ENCODE measurements around the gene BAIAP3. TPM values are rescaled to one million over a fixed set of nuclear protein-coding genes. Genes with fewer than 3 reads are reported as not detected.
A peak's percentile ranks its signal among the peaks of the same experiment; 100 is the strongest.

The BAIAP3 gene
- total RNA-seq, 2 experiments from 2014 or later = 3.2 to 6.3 TPM

DNA sequence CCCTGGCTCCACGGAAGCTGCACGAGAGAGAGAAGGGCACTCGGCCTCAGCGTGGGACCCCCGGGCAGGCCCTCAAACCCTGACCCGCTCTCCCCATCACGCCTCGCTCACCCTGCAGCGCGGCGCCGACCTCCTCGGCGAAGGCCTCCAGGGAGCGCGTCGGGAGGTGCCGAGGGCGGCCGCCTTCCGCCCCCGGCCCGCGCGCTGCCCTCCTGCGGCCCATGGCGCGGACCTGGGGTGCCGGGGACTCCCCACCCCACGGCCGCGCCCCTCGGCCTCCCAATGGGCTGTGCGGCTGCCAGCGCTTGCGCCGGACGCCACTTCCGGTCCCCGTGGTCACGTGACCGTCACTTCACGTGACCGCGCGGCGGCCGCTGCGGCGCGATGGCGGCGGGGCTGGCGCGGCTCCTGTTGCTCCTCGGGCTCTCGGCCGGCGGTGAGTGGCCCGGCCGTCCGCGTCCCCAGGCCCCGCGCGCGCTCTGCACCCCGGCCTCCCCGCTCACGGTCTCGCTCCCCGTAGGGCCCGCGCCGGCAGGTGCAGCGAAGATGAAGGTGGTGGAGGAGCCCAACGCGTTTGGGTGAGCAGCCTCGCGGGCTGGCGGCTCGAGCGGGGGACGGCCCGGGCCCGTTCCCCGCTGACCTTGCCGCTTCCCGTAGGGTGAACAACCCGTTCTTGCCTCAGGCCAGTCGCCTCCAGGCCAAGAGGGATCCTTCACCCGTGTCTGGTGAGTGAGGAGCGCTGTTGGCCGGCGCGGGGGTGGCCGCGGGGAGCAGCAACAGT lies 18.3 kb downstream of the BAIAP3 start, which contains the start of the genes GNPTG and TSR3:
Gene GNPTG (plus strand): TSS at position 350 of the 781 bp plus-strand sequence. CDS start 35 bp downstream, at position 385.
Gene TSR3 (minus strand): TSS at position 297 of the 781 bp plus-strand sequence. CDS start 74 bp downstream, at position 223.
- Histone ChIP-seq H3K36me3 (ENCODE audit: insufficient read depth, low read length) (peaks cover 15% of the 10 kb centered on the region; the same call in 1 of the 2 replicates), H3K9me2 (ENCODE audit: insufficient read depth, low read length) (no peaks in the 10 kb centered on the region), H3K4me2 (ENCODE audit: low read length) (peak within 1 kb of the TSS; percentile 96), H3K27ac (ENCODE audit: low read depth, low read length, poor library complexity, severe bottlenecking) (no peak within 1 kb of the TSS), H2AFZ (ENCODE audit: low read length) (peak within 1 kb of the TSS; percentile 26), H3K4me1 (ENCODE audit: insufficient read depth, low read length, poor library complexity, severe bottlenecking) (peaks cover 16% of the 10 kb centered on the region), H3K9me3 (ENCODE audit: low read length) (no peaks in the 10 kb centered on the region), H3K79me2 (ENCODE audit: insufficient read depth, low read depth, low read length) (peaks cover 15% of the 10 kb centered on the region), H3K4me3 (ENCODE audit: low read depth, low read length, poor library complexity, severe bottlenecking) (peak within 1 kb of the TSS; percentile 83), H4K20me1 (ENCODE audit: insufficient read depth, low read length) (no peaks in the 10 kb centered on the region)
- POLR2A ChIA-PET = no interaction called here
- no peak for TF ChIP-seq EZH2phosphoT487 (IDR thresholded peaks at IDR 0.05; ENCODE audit: borderline replicate concordance, low read depth, low read length)
- intact Hi-C loops (cut with micrococcal nuclease; ENCODE audit: unreplicated experiment) = no loop called here
- CTCF ChIA-PET (ENCODE audit: unreplicated experiment) = no interaction called here
- peak; percentile 93 for DNase-seq (ENCODE audit: low spot score)
- no TSS peak for BruUV-seq (replicated peaks)

GRCh38 chr16:1354815-1355540 lies 21.5 kb downstream of the BAIAP3 start:
- Histone ChIP-seq H4K20me1 (ENCODE audit: insufficient read depth, low read length) (no peaks in the 10 kb centered on the region), H3K4me2 (ENCODE audit: low read length) (no peak overlapping the region), H3K4me3 (ENCODE audit: low read depth, low read length, poor library complexity, severe bottlenecking) (no peak overlapping the region), H3K9me2 (ENCODE audit: insufficient read depth, low read length) (no peaks in the 10 kb centered on the region), H2AFZ (ENCODE audit: low read length) (no peak overlapping the region), H3K9me3 (ENCODE audit: low read length) (no peaks in the 10 kb centered on the region), H3K79me2 (ENCODE audit: insufficient read depth, low read depth, low read length) (peaks cover 15% of the 10 kb centered on the region), H3K27ac (ENCODE audit: low read depth, low read length, poor library complexity, severe bottlenecking) (no peak overlapping the region), H3K36me3 (ENCODE audit: insufficient read depth, low read length) (peaks cover 4% of the 10 kb centered on the region; the same call in 1 of the 2 replicates), H3K4me1 (ENCODE audit: insufficient read depth, low read length, poor library complexity, severe bottlenecking) (peaks cover 16% of the 10 kb centered on the region)
- TF ChIP-seq, protein P1, sequence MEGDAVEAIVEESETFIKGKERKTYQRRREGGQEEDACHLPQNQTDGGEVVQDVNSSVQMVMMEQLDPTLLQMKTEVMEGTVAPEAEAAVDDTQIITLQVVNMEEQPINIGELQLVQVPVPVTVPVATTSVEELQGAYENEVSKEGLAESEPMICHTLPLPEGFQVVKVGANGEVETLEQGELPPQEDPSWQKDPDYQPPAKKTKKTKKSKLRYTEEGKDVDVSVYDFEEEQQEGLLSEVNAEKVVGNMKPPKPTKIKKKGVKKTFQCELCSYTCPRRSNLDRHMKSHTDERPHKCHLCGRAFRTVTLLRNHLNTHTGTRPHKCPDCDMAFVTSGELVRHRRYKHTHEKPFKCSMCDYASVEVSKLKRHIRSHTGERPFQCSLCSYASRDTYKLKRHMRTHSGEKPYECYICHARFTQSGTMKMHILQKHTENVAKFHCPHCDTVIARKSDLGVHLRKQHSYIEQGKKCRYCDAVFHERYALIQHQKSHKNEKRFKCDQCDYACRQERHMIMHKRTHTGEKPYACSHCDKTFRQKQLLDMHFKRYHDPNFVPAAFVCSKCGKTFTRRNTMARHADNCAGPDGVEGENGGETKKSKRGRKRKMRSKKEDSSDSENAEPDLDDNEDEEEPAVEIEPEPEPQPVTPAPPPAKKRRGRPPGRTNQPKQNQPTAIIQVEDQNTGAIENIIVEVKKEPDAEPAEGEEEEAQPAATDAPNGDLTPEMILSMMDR (conservative IDR thresholded peaks at IDR 0.05; ENCODE audit: low read length) = no peak
- TF ChIP-seq EZH2phosphoT487 (IDR thresholded peaks at IDR 0.05; ENCODE audit: borderline replicate concordance, low read depth, low read length) = no peak
- ChIA-PET POLR2A (no interaction called here), CTCF (ENCODE audit: unreplicated experiment) (no interaction called here)
- intact Hi-C loops (cut with micrococcal nuclease; ENCODE audit: unreplicated experiment) = no loop called here
- DNase-seq (ENCODE audit: low spot score) = no peak
- BruUV-seq (replicated peaks) = no TSS peak

- peaks cover 15% of the 10 kb centered on the region for H3K79me2 ChIP-seq (ENCODE audit: insufficient read depth, low read depth, low read length)
- intact Hi-C loops (cut with micrococcal nuclease; ENCODE audit: unreplicated experiment) = no loop called here
- no peak overlapping the region for H3K4me3 ChIP-seq (ENCODE audit: low read depth, low read length, poor library complexity, severe bottlenecking)
- CTCF ChIA-PET (ENCODE audit: unreplicated experiment) = no interaction called here
- H3K27ac ChIP-seq (ENCODE audit: low read depth, low read length, poor library complexity, severe bottlenecking) = no peak overlapping the region
- H3K4me1 ChIP-seq (ENCODE audit: insufficient read depth, low read length, poor library complexity, severe bottlenecking) = peaks cover 12% of the 10 kb centered on the region
- no peak overlapping the region for H2AFZ ChIP-seq (ENCODE audit: low read length)
- BruUV-seq (replicated peaks) = no TSS peak
- H3K9me2 ChIP-seq (ENCODE audit: insufficient read depth, low read length) = no peaks in the 10 kb centered on the region
- POLR2A ChIA-PET = no interaction called here
- no peaks in the 10 kb centered on the region for H3K9me3 ChIP-seq (ENCODE audit: low read length)
- no peaks in the 10 kb centered on the region for H4K20me1 ChIP-seq (ENCODE audit: insufficient read depth, low read length)
- TF ChIP-seq, protein P1 (conservative IDR thresholded peaks at IDR 0.05; ENCODE audit: low read length) = no peak
- TF ChIP-seq EZH2phosphoT487 (IDR thresholded peaks at IDR 0.05; ENCODE audit: borderline replicate concordance, low read depth, low read length) = no peak
- no peak overlapping the region for H3K4me2 ChIP-seq (ENCODE audit: low read length)
- DNase-seq (ENCODE audit: low spot score) = no peak
- peaks cover 8% of the 10 kb centered on the region; the same call in 1 of the 2 replicates for H3K36me3 ChIP-seq (ENCODE audit: insufficient read depth, low read length)
Measured at GRCh38 chr16:1355591-1355990, 22.1 kb downstream of the BAIAP3 start.

Data from OCI-LY7 (cell line).